ENCODE data around the gene GPR55.
A peak's percentile ranks its signal among the peaks of the same experiment; 100 is the strongest.

GPR55 gene

DNA sequence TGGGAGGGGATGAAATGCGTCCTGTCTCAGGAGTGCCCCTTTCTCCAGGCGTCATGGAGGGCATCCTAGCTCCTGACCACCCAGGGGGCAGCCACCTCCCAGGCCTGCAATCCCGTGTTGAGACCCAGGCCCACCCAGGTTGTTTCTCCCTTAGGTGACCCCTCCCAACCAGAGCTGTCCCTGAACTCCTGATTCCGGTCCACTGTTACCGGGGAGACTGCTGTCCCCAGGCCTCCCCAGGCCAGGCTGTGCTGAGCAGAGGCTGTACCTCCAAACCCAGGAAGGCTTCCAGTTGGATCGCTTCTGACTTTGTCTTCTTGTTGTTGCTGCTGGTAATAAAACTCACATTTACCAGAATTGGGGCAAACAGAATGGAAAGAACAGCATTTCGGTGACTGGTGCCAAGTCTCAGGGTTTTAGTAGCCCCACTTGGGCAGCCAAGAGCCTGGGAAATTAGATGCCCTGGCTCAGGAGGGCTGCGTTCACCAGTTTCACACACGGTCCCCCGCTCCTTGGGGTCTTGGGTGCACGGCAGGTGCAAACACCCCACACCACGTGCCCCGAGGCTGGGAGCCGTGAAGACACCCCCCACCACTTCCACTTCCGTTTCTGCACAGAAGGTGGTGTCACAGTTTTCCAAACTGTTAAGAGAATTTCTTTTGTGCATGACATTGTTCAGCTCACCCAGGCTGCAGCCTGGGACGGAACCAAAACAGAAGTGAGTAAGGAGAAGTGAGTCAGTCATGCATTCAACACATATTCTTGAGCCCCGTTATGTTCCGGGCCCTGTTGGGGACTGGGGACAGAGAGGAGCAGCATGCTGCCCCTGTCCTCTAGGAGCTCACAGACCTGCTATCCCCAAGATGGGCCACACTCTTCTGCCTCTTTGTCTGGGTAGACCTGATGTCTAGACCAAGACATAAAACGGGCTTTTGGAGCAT, 30.9 kb downstream of the GPR55 start:
- Histone ChIP-seq H3K27ac (ENCODE audit: low read depth, low read length, poor library complexity, severe bottlenecking) (no peak overlapping the region), H3K4me3 (ENCODE audit: low read depth, low read length, poor library complexity, severe bottlenecking) (no peak overlapping the region), H3K4me1 (ENCODE audit: insufficient read depth, low read length, severe bottlenecking) (peaks cover 9% of the 10 kb centered on the region), H3K9me2 (ENCODE audit: low read depth, low read length) (no peaks in the 10 kb centered on the region), H3K36me3 (ENCODE audit: insufficient read depth, low read length) (no peaks in the 10 kb centered on the region), H2AFZ (ENCODE audit: low read length) (no peak overlapping the region), H3K27me3 (ENCODE audit: insufficient read depth, low read length) (peaks cover 21% of the 10 kb centered on the region; the same call in 1 of the 2 replicates), H4K20me1 (ENCODE audit: insufficient read depth, low read length) (no peaks in the 10 kb centered on the region), H3F3A (ENCODE audit: insufficient read depth, low read length) (no peaks in the 10 kb centered on the region), H3K79me2 (ENCODE audit: insufficient read depth, low read length) (no peaks in the 10 kb centered on the region), H3K9me3 (ENCODE audit: low read length) (no peaks in the 10 kb centered on the region), H3K9ac (ENCODE audit: low read length) (no peak overlapping the region), H3K4me2 (ENCODE audit: low read length) (peak overlapping the region; percentile 3; the same call in 1 of the 2 replicates)
- no peak for TF ChIP-seq EZH2 (IDR thresholded peaks at IDR 0.05; ENCODE audit: borderline replicate concordance, low read length)
- TF ChIP-seq, protein P1, sequence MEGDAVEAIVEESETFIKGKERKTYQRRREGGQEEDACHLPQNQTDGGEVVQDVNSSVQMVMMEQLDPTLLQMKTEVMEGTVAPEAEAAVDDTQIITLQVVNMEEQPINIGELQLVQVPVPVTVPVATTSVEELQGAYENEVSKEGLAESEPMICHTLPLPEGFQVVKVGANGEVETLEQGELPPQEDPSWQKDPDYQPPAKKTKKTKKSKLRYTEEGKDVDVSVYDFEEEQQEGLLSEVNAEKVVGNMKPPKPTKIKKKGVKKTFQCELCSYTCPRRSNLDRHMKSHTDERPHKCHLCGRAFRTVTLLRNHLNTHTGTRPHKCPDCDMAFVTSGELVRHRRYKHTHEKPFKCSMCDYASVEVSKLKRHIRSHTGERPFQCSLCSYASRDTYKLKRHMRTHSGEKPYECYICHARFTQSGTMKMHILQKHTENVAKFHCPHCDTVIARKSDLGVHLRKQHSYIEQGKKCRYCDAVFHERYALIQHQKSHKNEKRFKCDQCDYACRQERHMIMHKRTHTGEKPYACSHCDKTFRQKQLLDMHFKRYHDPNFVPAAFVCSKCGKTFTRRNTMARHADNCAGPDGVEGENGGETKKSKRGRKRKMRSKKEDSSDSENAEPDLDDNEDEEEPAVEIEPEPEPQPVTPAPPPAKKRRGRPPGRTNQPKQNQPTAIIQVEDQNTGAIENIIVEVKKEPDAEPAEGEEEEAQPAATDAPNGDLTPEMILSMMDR (IDR thresholded peaks at IDR 0.05; ENCODE audit: low read length) = no peak

DNA sequence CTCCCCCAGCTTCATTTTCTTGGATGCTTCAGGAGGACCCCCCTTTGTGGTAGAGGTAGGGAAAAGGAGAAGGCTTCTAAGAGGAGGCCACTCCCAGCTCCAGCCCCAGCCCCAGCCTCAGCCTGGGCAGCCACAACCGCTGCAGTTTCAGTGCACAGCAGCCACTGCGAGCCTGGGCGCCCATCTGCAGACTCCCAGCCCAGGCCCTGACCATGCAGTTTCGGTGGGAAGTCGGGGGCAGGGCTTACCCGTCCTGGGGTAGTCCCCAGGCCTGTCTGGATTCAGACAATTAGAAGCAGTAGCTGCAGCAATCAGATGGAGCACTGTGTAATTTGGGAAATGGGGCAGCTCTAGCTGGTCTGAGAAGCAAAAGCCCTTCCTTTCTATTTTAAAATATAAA, 31.7 kb downstream of the GPR55 start:
- peaks cover 9% of the 10 kb centered on the region for H3K4me1 ChIP-seq (ENCODE audit: insufficient read depth, low read length, severe bottlenecking)
- H3K4me3 ChIP-seq (ENCODE audit: low read depth, low read length, poor library complexity, severe bottlenecking) = no peak overlapping the region
- H4K20me1 ChIP-seq (ENCODE audit: insufficient read depth, low read length) = no peaks in the 10 kb centered on the region
- H3K36me3 ChIP-seq (ENCODE audit: insufficient read depth, low read length) = no peaks in the 10 kb centered on the region
- no peaks in the 10 kb centered on the region for H3K9me2 ChIP-seq (ENCODE audit: low read depth, low read length)
- no peak overlapping the region for H3K27ac ChIP-seq (ENCODE audit: low read depth, low read length, poor library complexity, severe bottlenecking)
- H3K27me3 ChIP-seq (ENCODE audit: insufficient read depth, low read length) = peaks cover 21% of the 10 kb centered on the region; the same call in 1 of the 2 replicates
- no peaks in the 10 kb centered on the region for H3F3A ChIP-seq (ENCODE audit: insufficient read depth, low read length)
- no peak overlapping the region for H3K4me2 ChIP-seq (ENCODE audit: low read length)
- H3K79me2 ChIP-seq (ENCODE audit: insufficient read depth, low read length) = no peaks in the 10 kb centered on the region
- no peaks in the 10 kb centered on the region for H3K9me3 ChIP-seq (ENCODE audit: low read length)
- no peak overlapping the region for H2AFZ ChIP-seq (ENCODE audit: low read length)
- H3K9ac ChIP-seq (ENCODE audit: low read length) = no peak overlapping the region
- TF ChIP-seq, protein P1 (IDR thresholded peaks at IDR 0.05; ENCODE audit: low read length) = no peak
- no peak for TF ChIP-seq EZH2 (IDR thresholded peaks at IDR 0.05; ENCODE audit: borderline replicate concordance, low read length)

DNA sequence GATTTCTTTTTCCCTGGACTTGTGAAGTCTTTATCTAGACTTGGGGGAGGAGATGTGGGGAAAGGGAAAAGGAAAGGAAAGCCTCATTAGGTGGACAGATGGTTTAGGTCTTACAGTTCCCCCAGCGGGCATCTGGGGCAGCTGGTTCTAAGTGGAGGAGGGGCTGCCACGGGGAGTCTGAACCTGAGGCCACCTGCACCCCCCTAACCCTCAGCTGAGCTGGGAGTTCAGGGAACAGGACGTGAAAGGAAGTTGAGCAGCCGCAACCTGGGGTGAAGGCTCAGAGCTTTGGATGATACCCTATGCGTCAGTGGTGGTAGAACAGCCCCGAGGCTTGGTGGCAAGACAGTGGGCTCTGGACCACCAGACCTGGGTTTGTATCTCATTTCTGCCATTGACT, 33.5 kb downstream of the GPR55 start:
- H3K36me3 ChIP-seq (ENCODE audit: insufficient read depth, low read length) = no peaks in the 10 kb centered on the region
- H4K20me1 ChIP-seq (ENCODE audit: insufficient read depth, low read length) = no peaks in the 10 kb centered on the region
- H3F3A ChIP-seq (ENCODE audit: insufficient read depth, low read length) = no peaks in the 10 kb centered on the region
- H3K27ac ChIP-seq (ENCODE audit: low read depth, low read length, poor library complexity, severe bottlenecking) = no peak overlapping the region
- no peaks in the 10 kb centered on the region for H3K79me2 ChIP-seq (ENCODE audit: insufficient read depth, low read length)
- H3K9ac ChIP-seq (ENCODE audit: low read length) = no peak overlapping the region
- no peak overlapping the region for H3K4me3 ChIP-seq (ENCODE audit: low read depth, low read length, poor library complexity, severe bottlenecking)
- no peaks in the 10 kb centered on the region for H3K9me3 ChIP-seq (ENCODE audit: low read length)
- H2AFZ ChIP-seq (ENCODE audit: low read length) = no peak overlapping the region
- H3K4me1 ChIP-seq (ENCODE audit: insufficient read depth, low read length, severe bottlenecking) = peaks cover 9% of the 10 kb centered on the region
- no peak overlapping the region for H3K4me2 ChIP-seq (ENCODE audit: low read length)
- TF ChIP-seq, protein P1 (IDR thresholded peaks at IDR 0.05; ENCODE audit: low read length) = no peak
- no peak for TF ChIP-seq EZH2 (IDR thresholded peaks at IDR 0.05; ENCODE audit: borderline replicate concordance, low read length)
- H3K27me3 ChIP-seq (ENCODE audit: insufficient read depth, low read length) = peaks cover 16% of the 10 kb centered on the region; the same call in 1 of the 2 replicates
- no peaks in the 10 kb centered on the region for H3K9me2 ChIP-seq (ENCODE audit: low read depth, low read length)
